NCI-H446 treated with DMSO at 0.1 percent for 48 hours (cell line): ENCODE results near the gene RAD21L1.

ENCODE experiments used
- DNase-seq: peaks from one replicate; lab custom pipeline; 2025; lab: John Stamatoyannopoulos, UW

Gene RAD21L1

GRCh38 chr20:1296117-1296610, 70.3 kb downstream of the RAD21L1 start:
- DNase-seq = no peak

GRCh38 chr20:1296922-1297321, 71.1 kb downstream of the RAD21L1 start:
- no peak for DNase-seq

- no peak for DNase-seq
Observed at GRCh38 chr20:1297486-1297885, 71.6 kb downstream of the RAD21L1 start.

- no peak for DNase-seq
Observed at GRCh38 chr20:1298166-1298565, 72.3 kb downstream of the RAD21L1 start.

GRCh38 chr20:1298888-1299511, 73.2 kb downstream of the RAD21L1 start:
- DNase-seq = no peak

- DNase-seq = no peak
Observed at GRCh38 chr20:1299522-1299921, 73.7 kb downstream of the RAD21L1 start.

GRCh38 chr20:1300083-1300840, 74.4 kb downstream of the RAD21L1 start:
- DNase-seq = no peak

GRCh38 chr20:1301031-1301529, 75.2 kb downstream of the RAD21L1 start:
- DNase-seq = no peak

- DNase-seq = no peak
Observed at GRCh38 chr20:1302685-1303541, 77.1 kb downstream of the RAD21L1 start.

GRCh38 chr20:1304710-1305515, 79.1 kb downstream of the RAD21L1 start:
- DNase-seq = no peak
